ENCODE data around the gene STK32A. TPM values are rescaled to one million over a fixed set of nuclear protein-coding genes. Genes with fewer than 3 reads are reported as not detected.
A peak's percentile ranks its signal among the peaks of the same experiment; 100 is the strongest.

The STK32A gene
- total and polyA plus RNA-seq, 2 experiments from 2014 or later: 0.83 to 1.1 TPM

- peak in 1 of 2 donors; percentile 33 for DNase-seq (ENCODE audit: low read depth in 1 of 2, low spot score in 1 of 2)
- peak; percentile 56 for TF ChIP-seq CTCF (IDR thresholded peaks at IDR 0.05; ENCODE audit: low read depth, low read length)
- Histone ChIP-seq H3K27me3 (no peaks in the 10 kb centered on the region), H3K4me3 (no peak overlapping the region), H3K9me3 (ENCODE audit: low read depth) (no peaks in the 10 kb centered on the region), H3K27ac (no peak overlapping the region), H3K4me1 (ENCODE audit: low read depth) (no peaks in the 10 kb centered on the region), H3K36me3 (no peaks in the 10 kb centered on the region)
These were observed 135.0 kb downstream of the STK32A start for GRCh38 chr5:147369742-147370374.

- no peak overlapping the region for H3K4me3 ChIP-seq
- no peak for TF ChIP-seq CTCF (IDR thresholded peaks at IDR 0.05; ENCODE audit: low read depth, low read length)
- H3K27me3 ChIP-seq: no peaks in the 10 kb centered on the region
- no peaks in the 10 kb centered on the region for H3K4me1 ChIP-seq (ENCODE audit: low read depth)
- H3K27ac ChIP-seq: no peak overlapping the region
- no peaks in the 10 kb centered on the region for H3K36me3 ChIP-seq
- no peaks in the 10 kb centered on the region for H3K9me3 ChIP-seq (ENCODE audit: low read depth)
- no peak for DNase-seq (ENCODE audit: low read depth in 1 of 2, low spot score in 1 of 2)
These were observed 136.5 kb downstream of the STK32A start for GRCh38 chr5:147371290-147371689.

GRCh38 chr5:147372191-147372590 lies 137.4 kb downstream of the STK32A start:
- H3K27me3 ChIP-seq: no peaks in the 10 kb centered on the region
- H3K4me3 ChIP-seq: no peak overlapping the region
- no peaks in the 10 kb centered on the region for H3K36me3 ChIP-seq
- TF ChIP-seq CTCF (IDR thresholded peaks at IDR 0.05; ENCODE audit: low read depth, low read length): no peak
- H3K4me1 ChIP-seq (ENCODE audit: low read depth): no peaks in the 10 kb centered on the region
- H3K27ac ChIP-seq: no peak overlapping the region
- DNase-seq (ENCODE audit: low read depth in 1 of 2, low spot score in 1 of 2): no peak
- H3K9me3 ChIP-seq (ENCODE audit: low read depth): no peaks in the 10 kb centered on the region

- Histone ChIP-seq H3K9me3 (ENCODE audit: low read depth) (no peaks in the 10 kb centered on the region), H3K4me3 (no peak overlapping the region), H3K4me1 (ENCODE audit: low read depth) (no peaks in the 10 kb centered on the region), H3K27me3 (no peaks in the 10 kb centered on the region), H3K27ac (no peak overlapping the region), H3K36me3 (no peaks in the 10 kb centered on the region)
- no peak for DNase-seq (ENCODE audit: low read depth in 1 of 2, low spot score in 1 of 2)
- no peak for TF ChIP-seq CTCF (IDR thresholded peaks at IDR 0.05; ENCODE audit: low read depth, low read length)
These were observed 138.5 kb downstream of the STK32A start for GRCh38 chr5:147373328-147373727.

- Histone ChIP-seq H3K4me3 (no peak overlapping the region), H3K27me3 (no peaks in the 10 kb centered on the region), H3K27ac (no peak overlapping the region), H3K4me1 (ENCODE audit: low read depth) (no peaks in the 10 kb centered on the region), H3K9me3 (ENCODE audit: low read depth) (no peaks in the 10 kb centered on the region), H3K36me3 (no peaks in the 10 kb centered on the region)
- TF ChIP-seq CTCF (IDR thresholded peaks at IDR 0.05; ENCODE audit: low read depth, low read length): no peak
- no peak for DNase-seq (ENCODE audit: low read depth in 1 of 2, low spot score in 1 of 2)
These were observed 140.3 kb downstream of the STK32A start for GRCh38 chr5:147375151-147375550.

Measured in cardiac muscle cell (in vitro differentiated cells and primary cell).